Central memory CD8-positive, alpha-beta T cell (primary cell): ENCODE results near the gene BDNF.

ENCODE experiments used
- ATAC-seq: fragments of 150-1000 bp; cut with Tn5 transposase; replicated peaks from 2 replicates; pipeline ENCODE4 v1.10.0; 2022; ENCODE audit warnings: mild to moderate bottlenecking, moderate FRiP score, moderate number of reproducible peaks; ENCODE audit not compliant: poor library complexity, severe bottlenecking; ENCODE audit errors: extremely low read depth
- DNase-seq, 2 donors: peaks; one replicate each; pipeline ENCODE4 v3.0.0; 2021; ENCODE audit warnings: low spot score in 2 of 2
- H3K27ac Mint-ChIP-seq: one replicate; pipeline ENCODE4 v1.8.0; 2022; ENCODE audit warnings: low read depth, mild to moderate bottlenecking, moderate library complexity, mixed read lengths
- H3K27me3 Mint-ChIP-seq: one replicate; pipeline ENCODE4 v1.8.0; 2022; ENCODE audit warnings: mixed read lengths
- H3K36me3 Mint-ChIP-seq: one replicate; pipeline ENCODE4 v1.8.0; 2022; ENCODE audit warnings: mild to moderate bottlenecking, moderate library complexity, mixed read lengths; ENCODE audit not compliant: insufficient read depth
- H3K4me1 Mint-ChIP-seq: one replicate; pipeline ENCODE4 v1.8.0; 2022; ENCODE audit warnings: mixed read lengths
- H3K4me3 Mint-ChIP-seq: one replicate; pipeline ENCODE4 v1.8.0; 2022; ENCODE audit warnings: mild to moderate bottlenecking, moderate library complexity, mixed read lengths
- H3K9me3 Mint-ChIP-seq: one replicate; pipeline ENCODE4 v1.8.0; 2022; ENCODE audit warnings: mixed read lengths

BDNF gene

DNA sequence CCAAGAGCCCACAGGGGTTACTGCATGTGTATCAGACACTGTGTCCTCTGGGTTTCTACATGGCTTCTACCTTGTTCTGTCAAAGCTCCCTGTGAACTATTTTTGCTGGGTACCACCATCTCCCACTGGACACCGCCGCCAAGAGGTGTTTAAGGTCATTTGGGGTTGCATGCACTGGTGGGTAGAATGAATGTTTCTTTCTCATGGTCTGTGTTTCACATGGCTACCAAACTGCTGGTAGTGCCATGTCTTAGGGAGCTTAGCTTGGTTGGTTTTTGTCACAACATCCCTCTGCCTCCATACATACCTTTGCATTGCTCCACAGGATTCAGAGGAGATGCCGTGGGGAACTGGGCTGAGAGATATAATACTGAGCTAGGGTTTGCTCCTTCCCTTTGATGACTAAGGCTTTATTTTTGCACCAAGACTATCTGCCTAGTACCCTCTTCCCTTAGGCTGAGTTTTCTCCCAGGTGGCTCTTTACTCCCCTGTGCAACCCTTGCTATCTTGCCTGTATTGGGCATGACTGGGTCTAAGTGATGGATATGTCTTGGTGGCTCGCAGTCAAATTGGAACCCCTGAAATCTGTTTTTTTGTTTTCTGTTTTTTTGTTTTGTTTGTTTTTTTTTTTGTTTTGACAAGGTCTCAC lies 73.2 kb downstream of the BDNF start:
- Mint-ChIP-seq H3K36me3 (no peaks in the 10 kb centered on the region), H3K9me3 (peaks cover 9% of the 10 kb centered on the region), H3K27ac (no peak overlapping the region), H3K4me3 (no peak overlapping the region), H3K27me3 (no peaks in the 10 kb centered on the region), H3K4me1 (no peaks in the 10 kb centered on the region)
- ATAC-seq (no peak), DNase-seq (no peak)

DNA sequence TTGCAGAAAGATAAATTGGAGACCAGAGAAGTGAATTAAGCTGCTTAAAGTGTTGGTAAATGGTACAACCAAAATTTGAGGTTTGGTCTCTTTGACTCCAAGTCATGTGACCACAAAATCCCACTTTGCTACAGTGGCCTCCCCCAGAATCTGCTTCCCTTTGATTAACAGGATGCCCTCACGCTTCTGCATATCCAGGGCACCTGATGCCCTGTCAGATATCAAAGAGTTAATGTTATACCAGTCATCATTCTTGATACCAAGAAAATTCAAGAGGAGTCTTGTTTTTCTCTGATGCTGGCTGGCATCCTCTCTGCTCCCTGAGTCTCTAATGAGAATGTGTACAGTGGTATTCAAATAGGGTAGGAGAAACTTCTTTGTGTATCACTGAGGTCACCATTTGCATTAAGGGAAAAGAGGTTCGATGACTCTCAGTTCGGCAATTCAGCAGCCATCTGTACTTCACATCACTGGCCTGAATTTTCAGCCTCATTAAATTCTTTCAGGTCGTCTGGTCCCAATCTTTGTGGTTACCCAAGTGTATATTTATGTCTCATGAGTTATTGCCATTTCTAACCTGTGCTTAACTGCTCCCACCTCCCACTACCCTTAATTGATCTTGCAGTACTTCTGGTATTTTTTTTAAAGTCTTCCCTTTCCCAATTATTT lies 73.9 kb downstream of the BDNF start:
- H3K36me3 Mint-ChIP-seq: no peaks in the 10 kb centered on the region
- peaks cover 9% of the 10 kb centered on the region for H3K9me3 Mint-ChIP-seq
- ATAC-seq (no peak), DNase-seq (no peak)
- H3K4me3 Mint-ChIP-seq: no peak overlapping the region
- no peaks in the 10 kb centered on the region for H3K4me1 Mint-ChIP-seq
- no peaks in the 10 kb centered on the region for H3K27me3 Mint-ChIP-seq
- no peak overlapping the region for H3K27ac Mint-ChIP-seq

DNA sequence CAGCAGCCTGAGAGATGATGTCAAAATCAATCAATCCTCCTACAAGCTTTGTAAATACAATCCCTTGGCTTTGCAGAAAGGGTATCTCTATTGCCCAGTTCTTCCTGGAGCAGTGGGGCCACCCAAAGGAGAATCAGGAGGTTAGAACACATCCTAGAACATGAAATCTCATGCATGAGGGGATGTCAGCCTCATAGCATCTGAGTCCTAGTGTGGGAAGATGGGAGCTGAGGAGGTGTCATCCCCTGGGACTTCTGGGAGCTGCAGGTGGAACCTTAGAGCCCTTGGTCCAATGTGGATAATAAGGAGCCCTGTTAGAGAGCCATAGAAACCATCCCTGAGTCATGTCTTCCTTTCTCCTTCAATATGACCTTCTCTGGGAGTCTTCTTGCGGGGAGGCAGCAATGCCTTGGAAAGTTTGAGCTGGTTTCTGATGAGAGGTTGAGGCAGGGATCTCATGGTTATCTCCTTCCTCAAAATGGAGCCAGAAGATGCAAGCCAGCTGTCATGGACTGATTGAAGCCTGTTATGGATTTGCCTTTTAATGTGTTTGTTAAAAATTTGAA lies 74.8 kb downstream of the BDNF start:
- no peaks in the 10 kb centered on the region for H3K4me1 Mint-ChIP-seq
- no peak overlapping the region for H3K27ac Mint-ChIP-seq
- H3K4me3 Mint-ChIP-seq: no peak overlapping the region
- DNase-seq: no peak
- H3K27me3 Mint-ChIP-seq: no peaks in the 10 kb centered on the region
- no peaks in the 10 kb centered on the region for H3K36me3 Mint-ChIP-seq
- H3K9me3 Mint-ChIP-seq: peaks cover 4% of the 10 kb centered on the region
- ATAC-seq: no peak

DNA sequence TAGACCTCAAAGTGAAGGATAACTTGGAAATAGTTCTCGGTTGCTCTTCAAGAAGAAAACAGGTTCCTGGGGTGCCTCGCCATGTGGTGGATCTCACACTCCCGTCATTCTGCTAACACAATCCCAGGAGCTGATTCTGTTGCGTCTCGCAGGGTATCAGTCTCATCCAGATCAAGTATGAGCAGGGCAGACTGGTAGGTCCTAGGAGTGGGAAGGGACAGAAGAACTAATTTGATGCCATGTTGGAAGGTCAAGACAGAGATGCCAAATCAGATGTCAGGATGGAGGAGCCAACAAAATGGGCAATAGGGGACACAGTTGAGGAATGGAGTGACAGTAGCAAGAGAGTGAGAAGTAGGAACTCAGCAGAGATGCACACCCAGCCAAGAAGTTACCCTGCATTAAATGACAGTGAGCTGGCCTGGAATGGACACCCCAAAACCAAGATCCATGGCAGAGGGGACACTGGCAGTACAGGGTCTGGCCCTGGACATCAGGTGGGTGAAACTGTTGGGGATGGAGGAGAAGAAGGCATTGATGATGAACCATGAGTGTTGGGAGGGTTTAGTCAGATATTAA lies 76.2 kb downstream of the BDNF start:
- no peaks in the 10 kb centered on the region for H3K36me3 Mint-ChIP-seq
- no peak for ATAC-seq
- H3K27ac Mint-ChIP-seq: no peak overlapping the region
- H3K4me1 Mint-ChIP-seq: no peaks in the 10 kb centered on the region
- H3K9me3 Mint-ChIP-seq: peaks cover 4% of the 10 kb centered on the region
- DNase-seq: no peak
- H3K27me3 Mint-ChIP-seq: no peaks in the 10 kb centered on the region
- H3K4me3 Mint-ChIP-seq: no peak overlapping the region

DNA sequence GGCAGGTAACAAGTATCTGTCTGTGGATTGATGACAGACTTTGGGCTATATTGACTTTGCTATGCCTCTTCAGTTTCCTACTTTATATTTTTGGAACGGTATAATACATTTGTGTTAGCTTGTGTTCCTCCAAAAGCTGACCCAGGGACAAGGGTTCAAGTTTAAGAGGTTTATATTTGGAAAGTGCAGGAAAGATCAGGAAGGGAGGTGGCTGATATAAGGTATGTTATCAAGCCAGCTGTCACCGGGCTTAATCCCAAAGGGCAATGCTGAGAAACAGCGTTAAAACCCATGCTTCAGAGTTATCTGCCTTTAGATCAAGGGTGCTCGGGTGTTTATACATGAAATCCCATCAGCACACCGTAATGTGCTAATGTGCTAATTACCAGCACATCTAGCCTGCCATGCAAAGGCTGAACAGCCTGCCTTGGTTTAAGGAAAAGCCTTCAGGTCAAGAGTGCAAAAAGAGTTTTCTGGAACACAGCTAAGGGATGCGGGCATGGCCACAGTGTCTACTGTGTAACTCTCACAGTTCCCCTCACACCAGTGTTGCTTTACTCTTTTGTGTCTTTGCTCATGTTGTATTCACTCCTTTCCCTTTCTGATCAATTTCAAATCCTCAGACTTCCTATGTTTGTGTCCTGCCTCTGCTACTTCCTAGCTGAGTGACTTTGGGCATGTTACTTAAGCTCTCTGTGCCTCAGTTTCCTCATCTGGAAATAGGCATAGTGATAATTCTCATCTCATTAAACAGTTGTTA lies 77.5 kb downstream of the BDNF start:
- DNase-seq: no peak
- no peaks in the 10 kb centered on the region for H3K4me1 Mint-ChIP-seq
- H3K36me3 Mint-ChIP-seq: no peaks in the 10 kb centered on the region

DNA sequence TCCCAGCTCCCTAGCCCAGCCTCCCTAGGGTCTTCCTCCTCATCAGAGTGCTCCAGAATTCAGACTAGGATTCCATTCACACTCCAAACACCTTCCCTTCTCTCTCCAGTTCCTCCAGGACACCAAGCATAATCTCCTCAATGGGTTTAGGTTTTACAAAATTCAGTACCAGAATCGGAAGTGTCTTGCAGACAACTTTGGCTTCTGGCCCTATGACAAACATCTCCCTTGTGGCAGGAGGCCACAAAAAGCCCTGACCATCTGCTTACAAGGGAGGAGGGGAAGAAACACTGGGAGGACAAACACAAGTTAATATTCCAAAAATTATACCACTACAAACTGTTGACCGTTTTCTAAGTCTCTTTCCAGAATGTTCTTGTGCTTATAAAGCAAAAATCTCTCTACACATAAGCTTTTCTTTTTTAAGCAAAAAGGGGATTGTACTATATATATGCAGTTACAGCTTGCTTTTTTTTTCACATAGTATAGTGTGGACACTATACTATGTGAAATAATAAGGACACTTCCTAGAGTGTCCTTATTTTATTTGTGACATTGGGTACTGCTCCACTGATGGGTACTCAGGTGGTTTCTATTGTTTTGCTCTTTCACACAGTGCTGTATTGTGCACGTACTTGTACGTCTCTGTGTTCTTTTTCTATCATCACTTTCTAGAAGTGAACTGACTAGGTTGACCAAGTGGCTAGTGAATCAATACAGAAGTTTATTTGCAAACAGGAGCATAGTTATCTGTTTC lies 78.7 kb downstream of the BDNF start:
- Mint-ChIP-seq H3K27me3 (no peaks in the 10 kb centered on the region), H3K36me3 (no peaks in the 10 kb centered on the region), H3K4me1 (no peaks in the 10 kb centered on the region), H3K9me3 (no peaks in the 10 kb centered on the region), H3K4me3 (no peak overlapping the region), H3K27ac (no peak overlapping the region)
- no peak for DNase-seq
- ATAC-seq: no peak

More for the DNA sequence above, 77.5 kb downstream of the BDNF start:
- Mint-ChIP-seq H3K9me3 (peaks cover 4% of the 10 kb centered on the region), H3K27me3 (no peaks in the 10 kb centered on the region), H3K27ac (no peak overlapping the region), H3K4me3 (no peak overlapping the region)
- ATAC-seq: no peak

DNA sequence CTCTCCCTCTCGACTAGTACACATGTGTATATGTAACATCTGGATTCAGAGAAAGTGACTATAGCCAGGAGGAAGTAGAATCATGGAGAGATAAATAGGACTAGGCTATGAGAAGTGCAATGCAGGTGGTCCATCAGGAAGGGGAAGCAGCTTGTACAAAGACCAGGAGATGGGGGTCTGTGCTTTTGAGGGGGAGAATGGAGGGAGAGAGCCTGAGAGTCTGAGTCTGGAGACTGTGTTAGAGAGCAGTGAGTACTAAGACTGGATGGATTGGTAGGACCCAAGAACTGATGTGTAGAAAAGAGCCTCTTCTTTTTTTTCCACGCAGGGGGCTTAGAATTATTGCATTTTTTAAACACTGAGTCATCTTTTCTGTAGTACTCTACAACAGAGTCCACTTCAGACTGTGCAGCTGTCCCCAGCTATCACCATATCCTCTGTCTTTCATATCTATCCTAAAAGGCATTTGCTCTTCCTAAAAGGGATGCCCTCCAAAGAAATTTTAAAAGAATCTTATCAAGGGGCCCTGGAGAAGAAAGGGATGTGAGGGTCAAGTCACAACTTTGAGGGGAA lies 80.4 kb downstream of the BDNF start:
- no peak overlapping the region for H3K4me3 Mint-ChIP-seq
- no peaks in the 10 kb centered on the region for H3K4me1 Mint-ChIP-seq
- ATAC-seq (no peak), DNase-seq (no peak)
- H3K36me3 Mint-ChIP-seq: no peaks in the 10 kb centered on the region
- no peaks in the 10 kb centered on the region for H3K9me3 Mint-ChIP-seq
- H3K27me3 Mint-ChIP-seq: no peaks in the 10 kb centered on the region
- H3K27ac Mint-ChIP-seq: no peak overlapping the region

DNA sequence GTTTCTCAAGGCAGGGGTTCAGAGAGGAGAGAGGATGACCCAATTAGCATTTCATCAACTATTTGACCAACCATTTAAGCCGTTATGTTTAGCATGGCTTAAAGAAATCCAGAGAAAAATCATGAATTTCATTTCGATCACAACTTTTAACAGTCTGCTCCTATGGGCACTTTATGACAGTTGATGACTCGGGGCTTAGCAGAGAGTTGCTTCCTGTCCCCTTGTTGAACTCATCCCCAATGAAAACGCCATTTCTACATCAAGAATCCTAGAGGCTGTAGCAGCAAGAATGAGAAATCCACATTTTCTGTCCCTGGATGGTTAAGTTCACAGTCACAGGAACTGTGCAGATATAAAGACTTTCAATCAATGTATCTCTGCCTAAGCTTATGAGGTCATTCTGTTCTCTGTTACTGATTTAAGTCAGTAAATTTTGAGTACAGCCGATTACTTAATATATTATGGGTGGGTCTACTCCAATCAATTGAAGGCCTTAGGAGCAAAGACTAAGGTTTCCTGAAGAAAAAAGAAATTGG lies 81.1 kb downstream of the BDNF start:
- H3K27ac Mint-ChIP-seq: no peak overlapping the region
- no peaks in the 10 kb centered on the region for H3K27me3 Mint-ChIP-seq
- ATAC-seq: no peak
- H3K9me3 Mint-ChIP-seq: no peaks in the 10 kb centered on the region
- no peak for DNase-seq
- H3K36me3 Mint-ChIP-seq: no peaks in the 10 kb centered on the region
- no peaks in the 10 kb centered on the region for H3K4me1 Mint-ChIP-seq
- no peak overlapping the region for H3K4me3 Mint-ChIP-seq

DNA sequence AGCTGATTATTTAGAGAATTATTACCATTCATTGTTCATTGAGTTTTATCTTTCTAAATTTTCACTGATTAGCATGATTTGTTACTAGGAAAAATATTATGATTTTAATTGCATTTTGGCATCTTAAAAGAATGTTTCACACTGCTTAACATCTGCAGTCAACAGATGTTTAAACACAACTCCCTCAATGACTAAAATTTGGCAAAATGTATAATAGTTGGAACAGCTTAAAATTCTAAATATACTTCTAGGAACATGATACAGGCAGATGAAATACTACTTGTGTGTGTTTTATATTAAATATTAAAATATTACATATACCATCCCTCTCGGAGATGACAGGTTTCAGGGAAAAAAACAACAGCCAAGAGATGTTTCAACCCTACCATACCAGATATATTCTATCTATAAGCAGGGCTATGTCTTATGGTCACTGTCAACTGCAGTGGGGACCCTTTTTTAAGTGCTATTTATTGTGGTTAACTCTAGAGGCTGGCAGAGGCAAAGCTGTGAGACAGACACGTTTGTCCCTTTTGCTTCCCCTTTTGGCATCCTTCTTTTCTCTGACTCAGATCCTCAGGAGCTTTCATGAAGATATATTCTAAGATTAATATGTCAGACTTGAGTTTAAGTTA lies 81.9 kb downstream of the BDNF start:
- DNase-seq: no peak
- H3K36me3 Mint-ChIP-seq: no peaks in the 10 kb centered on the region
- no peaks in the 10 kb centered on the region for H3K4me1 Mint-ChIP-seq
- H3K27me3 Mint-ChIP-seq: no peaks in the 10 kb centered on the region
- H3K9me3 Mint-ChIP-seq: no peaks in the 10 kb centered on the region
- no peak overlapping the region for H3K27ac Mint-ChIP-seq
- no peak overlapping the region for H3K4me3 Mint-ChIP-seq
- no peak for ATAC-seq

DNA sequence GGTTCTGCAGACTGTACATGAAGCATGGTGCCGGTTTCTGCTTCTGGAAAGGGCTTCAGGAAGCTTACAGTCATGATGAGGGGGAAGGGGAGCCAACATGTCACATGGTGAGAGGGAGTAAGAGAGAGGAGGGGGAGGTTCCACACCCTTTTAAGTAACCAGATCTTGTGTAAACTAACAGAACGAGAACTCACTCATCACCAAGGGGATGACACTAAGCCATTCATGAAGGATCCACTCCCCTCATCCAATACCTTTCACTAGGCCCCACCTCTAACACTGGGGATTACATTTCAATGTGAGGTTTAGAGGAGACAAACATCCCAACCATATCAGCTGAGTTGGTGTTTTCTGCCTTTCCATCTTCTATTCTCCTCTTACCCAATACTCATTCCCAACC lies 83.5 kb downstream of the BDNF start:
- Mint-ChIP-seq H3K27me3 (no peaks in the 10 kb centered on the region), H3K27ac (no peak overlapping the region), H3K36me3 (no peaks in the 10 kb centered on the region), H3K4me3 (no peak overlapping the region), H3K4me1 (no peaks in the 10 kb centered on the region), H3K9me3 (no peaks in the 10 kb centered on the region)
- DNase-seq (no peak), ATAC-seq (no peak)

DNA sequence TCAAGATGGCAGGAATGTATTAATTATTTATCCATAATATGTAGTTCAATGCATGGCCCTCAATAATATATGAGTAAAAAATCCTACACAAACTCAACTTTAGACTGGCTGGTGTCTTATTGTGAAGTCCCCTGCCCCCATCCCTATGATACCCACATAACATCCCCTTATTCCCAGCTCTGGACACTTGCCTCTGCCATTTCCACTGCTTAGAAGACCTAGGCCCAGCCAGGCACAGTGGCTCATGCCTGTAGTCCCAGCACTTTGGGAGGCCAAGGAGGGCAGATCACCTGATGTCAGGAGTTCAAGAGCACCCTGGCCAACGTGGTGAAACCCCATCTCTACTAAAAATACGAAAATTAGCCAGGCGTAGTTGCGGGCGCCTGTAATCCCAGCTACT lies 84.4 kb downstream of the BDNF start:
- H3K4me1 Mint-ChIP-seq: no peaks in the 10 kb centered on the region
- no peaks in the 10 kb centered on the region for H3K27me3 Mint-ChIP-seq
- DNase-seq (no peak), ATAC-seq (no peak)
- H3K4me3 Mint-ChIP-seq: no peak overlapping the region
- H3K36me3 Mint-ChIP-seq: no peaks in the 10 kb centered on the region
- H3K27ac Mint-ChIP-seq: no peak overlapping the region
- no peaks in the 10 kb centered on the region for H3K9me3 Mint-ChIP-seq
